GM12892 (cell line): ENCODE data around the gene EGFL8.

Source experiments
- DNase-seq: peaks from one replicate; pipeline ENCODE4 v3.0.0; 2011; ENCODE audit not compliant: insufficient read length
- FAIRE-seq: peaks from 2 replicates; lab custom pipeline; 2011; peaks lifted over from hg19 to GRCh38; lab: Jason Lieb, UNC
- POLR2A ChIP-seq: IDR thresholded peaks from 2 replicates; pipeline ENCODE4 v1.6.1; 2011; ENCODE audit warnings: low read depth, low read length, control low read depth
- POLR2AphosphoS5 ChIP-seq: IDR thresholded peaks from 2 replicates; pipeline ENCODE4 v1.6.1; 2011; ENCODE audit warnings: low read depth, low read length, control low read depth
- TAF1 ChIP-seq: IDR thresholded peaks from 2 replicates; pipeline ENCODE4 v1.6.1; 2011; ENCODE audit warnings: low read depth, mild to moderate bottlenecking, control low read depth, low read length, borderline replicate concordance

EGFL8 gene

DNA sequence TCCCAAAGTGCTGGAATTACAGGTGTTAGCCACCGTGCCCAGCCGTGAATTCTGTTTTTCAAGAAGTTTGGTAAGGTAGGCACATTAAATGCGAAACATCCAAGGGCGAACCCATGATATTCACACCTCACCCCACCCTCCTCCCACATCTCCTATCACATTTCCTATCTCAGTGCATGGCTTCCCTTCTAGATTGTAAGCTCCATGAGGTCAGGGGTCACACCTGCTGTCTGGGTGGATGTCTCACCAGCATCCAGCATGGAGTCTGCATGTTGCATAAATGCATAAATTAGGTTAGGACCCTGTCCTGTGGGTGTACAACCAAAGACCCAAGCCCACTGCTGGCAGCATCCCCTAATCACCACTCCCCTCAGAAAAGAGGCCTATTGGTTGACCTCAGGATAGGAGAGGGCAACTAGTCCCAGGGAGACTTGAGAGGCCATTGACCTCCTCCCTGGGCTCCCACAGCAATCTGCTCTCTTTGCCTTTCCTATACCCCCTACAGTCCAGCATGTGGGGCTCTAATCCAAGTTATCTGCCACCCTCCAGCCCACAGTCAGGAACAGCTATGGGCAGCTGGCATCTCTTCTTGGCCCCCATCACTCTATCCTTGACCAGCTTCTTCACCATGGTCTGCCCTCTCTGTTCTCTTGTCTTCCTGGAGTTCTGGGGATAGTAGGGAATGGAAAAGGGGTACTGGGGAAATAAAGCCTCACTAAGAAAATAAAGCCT is 16.8 kb upstream of the EGFL8 start:
- no peak for DNase-seq
- TF ChIP-seq TAF1 = no peak
- no peak for TF ChIP-seq POLR2AphosphoS5
- TF ChIP-seq POLR2A = no peak
- FAIRE-seq = no peak

DNA sequence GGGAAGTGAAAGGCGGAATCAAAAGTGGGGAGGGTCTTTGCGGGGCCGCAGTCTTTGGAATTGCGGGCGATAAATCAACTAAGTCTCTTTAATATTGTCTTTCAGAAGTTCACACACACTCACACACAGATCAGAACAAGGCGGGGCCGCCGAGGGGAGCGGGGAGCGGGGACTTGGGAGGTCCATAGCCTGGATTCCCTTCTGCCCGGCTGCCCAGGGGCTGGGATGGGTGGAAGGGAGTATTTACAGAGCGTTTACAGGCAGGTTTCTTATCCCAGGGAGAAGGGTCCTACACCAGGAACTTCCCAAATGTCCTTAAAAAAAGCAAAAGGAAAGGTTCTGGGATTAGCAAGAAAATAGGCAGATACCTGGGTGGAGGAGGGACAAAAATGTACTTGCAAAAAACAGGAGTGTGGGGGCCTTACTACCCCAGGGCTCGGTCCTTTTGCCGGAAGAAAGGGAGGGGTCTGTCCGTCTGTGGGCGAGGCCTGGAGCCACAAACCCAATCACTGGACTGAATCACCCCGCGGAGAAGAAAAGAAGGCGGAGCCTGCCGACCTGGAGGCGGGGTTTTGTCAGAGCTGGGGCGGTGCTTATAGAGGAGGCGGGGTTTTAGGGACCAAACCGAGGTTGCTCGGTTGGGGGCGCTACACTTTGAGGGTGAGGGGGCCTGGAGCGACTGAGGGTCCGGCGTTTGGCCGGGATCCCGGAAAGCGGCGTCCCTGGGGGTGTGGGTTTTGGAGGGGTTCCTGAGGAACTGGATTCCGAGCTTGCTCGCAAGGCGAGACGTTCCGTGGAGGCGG is 15.9 kb upstream of the EGFL8 start:
- TF ChIP-seq POLR2A (no peak), TAF1 (no peak), POLR2AphosphoS5 (no peak)
- DNase-seq (no peak), FAIRE-seq (no peak)

GRCh38 chr6:32149092-32149755 is 15.2 kb upstream of the EGFL8 start:
- FAIRE-seq = no peak
- DNase-seq = no peak
- TF ChIP-seq POLR2AphosphoS5 (no peak), POLR2A (no peak), TAF1 (no peak)

DNA sequence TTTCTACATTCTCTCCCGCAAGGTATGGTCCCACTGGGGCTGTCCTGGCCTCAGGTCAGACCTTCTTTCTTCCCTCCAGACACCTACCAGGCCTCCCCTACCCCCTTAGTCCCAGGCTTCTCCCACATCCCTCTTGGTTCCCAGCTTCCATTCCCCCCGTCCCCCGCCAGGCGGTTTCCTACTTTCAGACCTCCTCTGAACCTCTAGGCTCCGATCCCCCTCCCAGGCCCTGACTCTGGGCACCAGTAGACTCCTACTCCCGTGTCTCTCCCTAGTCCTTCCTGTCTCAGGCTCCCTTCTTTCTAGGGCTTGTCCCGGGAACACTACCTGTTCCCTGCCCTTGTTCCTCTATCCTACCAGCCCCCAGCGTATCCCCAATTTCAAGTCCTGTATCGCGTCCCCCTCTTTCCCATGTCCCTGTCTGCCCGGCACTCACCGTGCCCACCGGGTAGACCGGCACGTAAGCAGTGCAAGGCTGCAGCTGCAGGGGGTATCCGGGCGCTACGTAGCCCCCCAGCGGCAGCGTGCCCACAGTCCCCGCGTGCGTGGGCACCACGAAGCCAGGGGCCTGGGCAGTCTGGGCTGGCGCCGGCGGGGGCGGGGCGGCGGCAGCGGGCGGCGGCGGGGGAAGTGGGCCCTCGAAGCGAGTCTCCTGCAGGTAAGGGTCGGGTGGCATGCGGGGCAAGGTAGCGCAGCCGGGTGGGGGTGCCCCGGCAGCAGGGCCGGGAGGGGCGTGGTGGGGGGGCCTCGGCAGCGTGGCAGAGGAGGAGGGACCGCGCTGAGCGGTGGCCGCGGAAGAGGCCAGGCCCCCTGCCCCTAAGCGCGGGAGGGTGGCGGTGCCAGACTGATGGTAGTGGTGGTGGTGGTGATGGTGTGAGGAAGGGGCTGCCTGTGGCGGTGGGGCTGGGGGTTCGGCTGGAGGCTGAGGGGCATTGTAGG is 14.2 kb upstream of the EGFL8 start:
- TF ChIP-seq POLR2A = no peak
- no peak for TF ChIP-seq POLR2AphosphoS5
- TF ChIP-seq TAF1 = no peak
- DNase-seq (no peak), FAIRE-seq (no peak)

DNA sequence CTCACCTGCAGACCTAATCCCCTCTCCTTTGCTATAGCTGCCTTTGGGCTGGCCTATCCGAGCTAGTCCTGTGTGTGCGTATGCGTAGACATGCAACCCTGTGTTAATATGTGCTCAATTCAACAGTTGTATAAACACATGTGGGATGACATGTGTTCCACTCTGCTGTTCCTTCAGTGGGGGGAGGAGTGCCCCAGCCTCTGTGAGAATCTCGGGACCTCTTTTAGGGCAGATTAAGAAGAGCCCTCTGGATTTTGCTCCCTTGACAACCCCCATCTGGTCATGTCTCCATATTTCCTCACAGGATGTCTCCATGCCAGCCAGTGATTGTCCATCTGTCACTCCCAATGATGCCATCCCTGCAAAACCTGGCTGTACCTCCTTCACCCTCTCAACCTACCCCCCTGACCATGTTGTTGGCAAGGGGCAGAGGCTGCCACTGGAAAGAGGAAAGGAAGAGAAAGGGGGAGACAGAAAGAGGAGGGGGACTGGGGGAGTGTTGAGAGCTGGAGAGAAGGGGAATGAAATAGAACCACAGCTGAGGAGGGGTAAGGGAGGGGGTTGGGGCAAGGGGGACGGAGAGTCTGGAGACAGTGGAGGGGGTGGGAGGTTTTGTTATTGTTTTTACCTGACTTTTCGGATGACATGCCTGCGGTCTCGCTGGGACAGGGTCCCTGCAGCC is 13.1 kb upstream of the EGFL8 start:
- no peak for DNase-seq
- FAIRE-seq = no peak

GRCh38 chr6:32151863-32152768 is 12.3 kb upstream of the EGFL8 start, which contains the start of gene PRRT1:
PRRT1 (minus strand) TSS chr6:32151939; CDS start chr6:32151827, 112 bp downstream.
- FAIRE-seq = no peak
- TF ChIP-seq TAF1 = no peak
- no peak for DNase-seq

More for the DNA sequence above, 13.1 kb upstream of the EGFL8 start:
- no peak for TF ChIP-seq POLR2A
- no peak for TF ChIP-seq TAF1
- no peak for TF ChIP-seq POLR2AphosphoS5

GRCh38 chr6:32152769-32153563 is 11.4 kb upstream of the EGFL8 start:
- TF ChIP-seq POLR2A (no peak), TAF1 (no peak), POLR2AphosphoS5 (no peak)
- FAIRE-seq = no peak
- no peak for DNase-seq

- FAIRE-seq (peak; percentile 60), DNase-seq (no peak)
- TF ChIP-seq POLR2AphosphoS5 (no peak), TAF1 (no peak), POLR2A (no peak)
These were observed 10.6 kb upstream of the EGFL8 start, which contains the start of gene PPT2 for GRCh38 chr6:32153564-32154513. PPT2 (plus strand) TSS chr6:32154141; CDS start chr6:32154595, 454 bp downstream.
